WTC11 (cell line): ENCODE results near the gene C1orf115.

Source experiments
- CTCF ChIP-seq: fragments of 200-600 bp; IDR thresholded peaks from 2 replicates; pipeline ENCODE4 v1.8.0; 2022; ENCODE audit warnings: antibody characterized with exemption
- ELF4 ChIP-seq: sonication (generic); formaldehyde crosslinking; IDR thresholded peaks from 2 replicates; pipeline ENCODE4 v1.8.1; 2022; ENCODE audit warnings: low read depth, mild to moderate bottlenecking, moderate library complexity, missing genetic modification reagents
- EMX1 ChIP-seq: fragments of 250-450 bp; sonication (Bioruptor Pico); IDR thresholded peaks from 2 replicates; pipeline ENCODE4 v1.8.0; 2021; ENCODE audit warnings: mild to moderate bottlenecking
- ESRRA ChIP-seq: sonication (generic); formaldehyde crosslinking; IDR thresholded peaks from 2 replicates; pipeline ENCODE4 v1.8.1; 2022; ENCODE audit warnings: mild to moderate bottlenecking, missing genetic modification reagents, borderline replicate concordance
- FOXJ3 ChIP-seq: sonication (generic); formaldehyde crosslinking; IDR thresholded peaks from 2 replicates; pipeline ENCODE4 v1.9.0; 2021; ENCODE audit warnings: missing genetic modification reagents, mild to moderate bottlenecking, borderline replicate concordance
- IRF1 ChIP-seq: sonication (generic); formaldehyde crosslinking; IDR thresholded peaks from 2 replicates; pipeline ENCODE4 v1.8.0; 2023; ENCODE audit warnings: missing genetic modification reagents
- JUN ChIP-seq: sonication (generic); formaldehyde crosslinking; IDR thresholded peaks from 2 replicates; pipeline ENCODE4 v1.8.0; 2023; ENCODE audit warnings: mild to moderate bottlenecking, missing genetic modification reagents
- TCF7 ChIP-seq: sonication (generic); formaldehyde crosslinking; IDR thresholded peaks from 2 replicates; pipeline ENCODE4 v1.8.0; 2022; ENCODE audit warnings: mild to moderate bottlenecking, low read depth, missing genetic modification reagents, moderate library complexity
- ZNF263 ChIP-seq: sonication (generic); formaldehyde crosslinking; IDR thresholded peaks from 2 replicates; pipeline ENCODE4 v1.8.1; 2022; ENCODE audit warnings: low read depth, mild to moderate bottlenecking, moderate library complexity, missing genetic modification reagents
- TF ChIP-seq, protein P1 (sequence below): fragments of 250-450 bp; sonication (Bioruptor Pico); conservative IDR thresholded peaks from 2 replicates; pipeline ENCODE4 v1.9.0; 2021; ENCODE audit warnings: mild to moderate bottlenecking
- TF ChIP-seq, protein P2 (sequence below): sonication (generic); formaldehyde crosslinking; IDR thresholded peaks from 2 replicates; pipeline ENCODE4 v1.8.1; 2022; ENCODE audit warnings: mild to moderate bottlenecking, moderate library complexity, missing genetic modification reagents

GRCh38 chr1:220742520-220742919, 52.4 kb downstream of the C1orf115 start:
- no peak for TF ChIP-seq ESRRA (CRISPR knock-in tag)
- TF ChIP-seq ELF4, result no peak
- no peak for TF ChIP-seq CTCF
- no peak for TF ChIP-seq TCF7 (CRISPR knock-in tag)
- TF ChIP-seq FOXJ3 (CRISPR knock-in tag), result no peak
- TF ChIP-seq, protein P1, sequence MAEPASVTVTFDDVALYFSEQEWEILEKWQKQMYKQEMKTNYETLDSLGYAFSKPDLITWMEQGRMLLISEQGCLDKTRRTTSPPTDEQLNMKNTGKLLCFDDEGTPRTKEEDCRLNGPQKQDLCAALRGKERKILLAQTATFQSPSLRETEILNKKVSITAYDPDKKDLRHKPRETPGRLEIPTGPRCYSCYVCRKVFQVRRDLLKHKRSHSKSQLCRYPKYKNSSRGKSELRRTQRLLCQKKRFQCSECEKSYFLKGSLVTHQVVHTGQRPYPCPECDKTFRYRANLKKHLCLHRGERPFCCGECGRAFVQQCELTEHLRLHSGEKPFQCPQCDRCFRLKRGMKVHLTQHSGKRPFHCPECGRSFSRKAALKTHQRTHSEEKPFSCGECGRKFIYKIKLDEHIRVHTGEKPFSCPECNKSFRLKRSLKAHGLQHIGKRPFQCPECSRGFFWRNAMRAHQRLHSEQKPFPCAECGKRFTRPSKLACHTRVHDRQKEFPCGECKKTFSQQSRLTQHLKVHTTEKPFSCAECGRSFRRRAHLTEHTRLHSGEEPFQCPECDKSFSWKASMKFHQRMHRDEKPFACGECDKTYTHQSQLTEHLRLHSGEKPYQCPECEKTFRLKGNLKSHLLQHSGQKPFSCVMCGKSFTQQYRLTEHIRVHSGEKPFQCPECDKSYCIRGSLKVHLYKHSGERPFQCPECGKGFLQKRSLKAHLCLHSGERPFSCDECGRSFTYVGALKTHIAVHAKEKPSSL (CRISPR knock-in tag), result no peak
- no peak for TF ChIP-seq EMX1 (CRISPR knock-in tag)
- TF ChIP-seq, protein P2, sequence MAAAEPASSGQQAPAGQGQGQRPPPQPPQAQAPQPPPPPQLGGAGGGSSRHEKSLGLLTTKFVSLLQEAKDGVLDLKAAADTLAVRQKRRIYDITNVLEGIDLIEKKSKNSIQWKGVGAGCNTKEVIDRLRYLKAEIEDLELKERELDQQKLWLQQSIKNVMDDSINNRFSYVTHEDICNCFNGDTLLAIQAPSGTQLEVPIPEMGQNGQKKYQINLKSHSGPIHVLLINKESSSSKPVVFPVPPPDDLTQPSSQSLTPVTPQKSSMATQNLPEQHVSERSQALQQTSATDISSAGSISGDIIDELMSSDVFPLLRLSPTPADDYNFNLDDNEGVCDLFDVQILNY (CRISPR knock-in tag), result no peak
- no peak for TF ChIP-seq JUN (CRISPR knock-in tag)
- TF ChIP-seq IRF1, result no peak
- no peak for TF ChIP-seq ZNF263
